ENCODE measurements around the gene LEAP2.

The LEAP2 gene

GRCh38 chr5:132866342-132867045 lies 7.0 kb upstream of the LEAP2 start, which contains the start of the genes GDF9 and UQCRQ:
GDF9 (minus strand) TSS chr5:132866469; CDS start chr5:132864533, 1,936 bp downstream.
UQCRQ (plus strand) TSS chr5:132866642; CDS start chr5:132866882, 240 bp downstream.
- Histone ChIP-seq H3K36me3 (ENCODE audit: control insufficient read depth, insufficient read depth, low read length) (peaks cover 29% of the 10 kb centered on the region), H3K4me1 (ENCODE audit: control insufficient read depth, insufficient read depth, low read length) (peaks cover 9% of the 10 kb centered on the region), H3K4me3 (ENCODE audit: low read depth, low read length) (peak within 1 kb of the TSS; percentile 89), H3K9me3 (ENCODE audit: control insufficient read depth, insufficient read depth, low read depth, low read length) (no peaks in the 10 kb centered on the region), H3K27me3 (ENCODE audit: control insufficient read depth, insufficient read depth, low read length) (no peaks in the 10 kb centered on the region), H3K27ac (ENCODE audit: low read depth, low read length) (peak within 1 kb of the TSS; percentile 90), H3K9ac (ENCODE audit: low read length) (peak within 1 kb of the TSS; percentile 94)

- Histone ChIP-seq H3K9ac (ENCODE audit: low read length) (peak overlapping the region; percentile 94), H3K4me1 (ENCODE audit: control insufficient read depth, insufficient read depth, low read length) (peaks cover 9% of the 10 kb centered on the region), H3K27ac (ENCODE audit: low read depth, low read length) (peak overlapping the region; percentile 90), H3K9me3 (ENCODE audit: control insufficient read depth, insufficient read depth, low read depth, low read length) (no peaks in the 10 kb centered on the region), H3K4me3 (ENCODE audit: low read depth, low read length) (peak overlapping the region; percentile 89), H3K36me3 (ENCODE audit: control insufficient read depth, insufficient read depth, low read length) (peaks cover 33% of the 10 kb centered on the region), H3K27me3 (ENCODE audit: control insufficient read depth, insufficient read depth, low read length) (no peaks in the 10 kb centered on the region)
Observed at GRCh38 chr5:132867046-132867451, 6.4 kb upstream of the LEAP2 start.

GRCh38 chr5:132868754-132869153 lies 4.7 kb upstream of the LEAP2 start:
- Histone ChIP-seq H3K27ac (ENCODE audit: low read depth, low read length) (no peak overlapping the region), H3K36me3 (ENCODE audit: control insufficient read depth, insufficient read depth, low read length) (peaks cover 33% of the 10 kb centered on the region)

GRCh38 chr5:132870801-132871200 lies 2.7 kb upstream of the LEAP2 start:
- no peak overlapping the region for H3K4me3 ChIP-seq (ENCODE audit: low read depth, low read length)

More at GRCh38 chr5:132868754-132869153, 4.7 kb upstream of the LEAP2 start:
- Histone ChIP-seq H3K4me3 (ENCODE audit: low read depth, low read length) (no peak overlapping the region), H3K4me1 (ENCODE audit: control insufficient read depth, insufficient read depth, low read length) (peaks cover 9% of the 10 kb centered on the region), H3K27me3 (ENCODE audit: control insufficient read depth, insufficient read depth, low read length) (no peaks in the 10 kb centered on the region), H3K9ac (ENCODE audit: low read length) (no peak overlapping the region), H3K9me3 (ENCODE audit: control insufficient read depth, insufficient read depth, low read depth, low read length) (no peaks in the 10 kb centered on the region)

GRCh38 chr5:132871459-132872284 lies 1.8 kb upstream of the LEAP2 start:
- Histone ChIP-seq H3K27ac (ENCODE audit: low read depth, low read length) (no peak overlapping the region), H3K36me3 (ENCODE audit: control insufficient read depth, insufficient read depth, low read length) (peaks cover 53% of the 10 kb centered on the region), H3K4me1 (ENCODE audit: control insufficient read depth, insufficient read depth, low read length) (no peaks in the 10 kb centered on the region), H3K9me3 (ENCODE audit: control insufficient read depth, insufficient read depth, low read depth, low read length) (no peaks in the 10 kb centered on the region), H3K4me3 (ENCODE audit: low read depth, low read length) (no peak overlapping the region), H3K27me3 (ENCODE audit: control insufficient read depth, insufficient read depth, low read length) (no peaks in the 10 kb centered on the region), H3K9ac (ENCODE audit: low read length) (no peak overlapping the region)

More at GRCh38 chr5:132870801-132871200, 2.7 kb upstream of the LEAP2 start:
- no peak overlapping the region for H3K9ac ChIP-seq (ENCODE audit: low read length)
- H3K27ac ChIP-seq (ENCODE audit: low read depth, low read length) = no peak overlapping the region
- H3K9me3 ChIP-seq (ENCODE audit: control insufficient read depth, insufficient read depth, low read depth, low read length) = no peaks in the 10 kb centered on the region
- no peaks in the 10 kb centered on the region for H3K27me3 ChIP-seq (ENCODE audit: control insufficient read depth, insufficient read depth, low read length)
- peaks cover 46% of the 10 kb centered on the region for H3K36me3 ChIP-seq (ENCODE audit: control insufficient read depth, insufficient read depth, low read length)
- H3K4me1 ChIP-seq (ENCODE audit: control insufficient read depth, insufficient read depth, low read length) = peaks cover 2% of the 10 kb centered on the region

- Histone ChIP-seq H3K27me3 (ENCODE audit: control insufficient read depth, insufficient read depth, low read length) (no peaks in the 10 kb centered on the region), H3K9me3 (ENCODE audit: control insufficient read depth, insufficient read depth, low read depth, low read length) (no peaks in the 10 kb centered on the region), H3K4me3 (ENCODE audit: low read depth, low read length) (no peak overlapping the region), H3K27ac (ENCODE audit: low read depth, low read length) (no peak overlapping the region), H3K9ac (ENCODE audit: low read length) (no peak overlapping the region), H3K4me1 (ENCODE audit: control insufficient read depth, insufficient read depth, low read length) (no peaks in the 10 kb centered on the region), H3K36me3 (ENCODE audit: control insufficient read depth, insufficient read depth, low read length) (peaks cover 60% of the 10 kb centered on the region)
Observed at GRCh38 chr5:132872788-132873118, 715 bp upstream of the LEAP2 start.

- no peak overlapping the region for H3K9ac ChIP-seq (ENCODE audit: low read length)
- H3K36me3 ChIP-seq (ENCODE audit: control insufficient read depth, insufficient read depth, low read length) = peaks cover 60% of the 10 kb centered on the region
- H3K9me3 ChIP-seq (ENCODE audit: control insufficient read depth, insufficient read depth, low read depth, low read length) = no peaks in the 10 kb centered on the region
- no peak overlapping the region for H3K27ac ChIP-seq (ENCODE audit: low read depth, low read length)
- H3K27me3 ChIP-seq (ENCODE audit: control insufficient read depth, insufficient read depth, low read length) = no peaks in the 10 kb centered on the region
- H3K4me1 ChIP-seq (ENCODE audit: control insufficient read depth, insufficient read depth, low read length) = no peaks in the 10 kb centered on the region
- H3K4me3 ChIP-seq (ENCODE audit: low read depth, low read length) = no peak overlapping the region
Observed at GRCh38 chr5:132873930-132874271, 433 bp downstream of the LEAP2 start.

GRCh38 chr5:132876020-132876759 lies 2.7 kb downstream of the LEAP2 start:
- Histone ChIP-seq H3K27me3 (ENCODE audit: control insufficient read depth, insufficient read depth, low read length) (no peaks in the 10 kb centered on the region), H3K4me3 (ENCODE audit: low read depth, low read length) (no peak overlapping the region), H3K9me3 (ENCODE audit: control insufficient read depth, insufficient read depth, low read depth, low read length) (no peaks in the 10 kb centered on the region), H3K27ac (ENCODE audit: low read depth, low read length) (no peak overlapping the region), H3K4me1 (ENCODE audit: control insufficient read depth, insufficient read depth, low read length) (no peaks in the 10 kb centered on the region), H3K9ac (ENCODE audit: low read length) (no peak overlapping the region), H3K36me3 (ENCODE audit: control insufficient read depth, insufficient read depth, low read length) (peaks cover 71% of the 10 kb centered on the region)

- H3K9me3 ChIP-seq (ENCODE audit: control insufficient read depth, insufficient read depth, low read depth, low read length) = no peaks in the 10 kb centered on the region
- no peak overlapping the region for H3K9ac ChIP-seq (ENCODE audit: low read length)
- H3K27me3 ChIP-seq (ENCODE audit: control insufficient read depth, insufficient read depth, low read length) = no peaks in the 10 kb centered on the region
- H3K27ac ChIP-seq (ENCODE audit: low read depth, low read length) = no peak overlapping the region
- H3K4me1 ChIP-seq (ENCODE audit: control insufficient read depth, insufficient read depth, low read length) = no peaks in the 10 kb centered on the region
- no peak overlapping the region for H3K4me3 ChIP-seq (ENCODE audit: low read depth, low read length)
- H3K36me3 ChIP-seq (ENCODE audit: control insufficient read depth, insufficient read depth, low read length) = peaks cover 78% of the 10 kb centered on the region
Observed at GRCh38 chr5:132877466-132877865, 4.0 kb downstream of the LEAP2 start.

- H3K4me3 ChIP-seq (ENCODE audit: low read depth, low read length) = no peak overlapping the region
- H3K9ac ChIP-seq (ENCODE audit: low read length) = no peak overlapping the region
- H3K27me3 ChIP-seq (ENCODE audit: control insufficient read depth, insufficient read depth, low read length) = no peaks in the 10 kb centered on the region
- no peaks in the 10 kb centered on the region for H3K9me3 ChIP-seq (ENCODE audit: control insufficient read depth, insufficient read depth, low read depth, low read length)
- peaks cover 83% of the 10 kb centered on the region for H3K36me3 ChIP-seq (ENCODE audit: control insufficient read depth, insufficient read depth, low read length)
- H3K27ac ChIP-seq (ENCODE audit: low read depth, low read length) = no peak overlapping the region
- no peaks in the 10 kb centered on the region for H3K4me1 ChIP-seq (ENCODE audit: control insufficient read depth, insufficient read depth, low read length)
Observed at GRCh38 chr5:132877938-132878337, 4.5 kb downstream of the LEAP2 start.
